Measurements from ENCODE around the gene SGTA. TPM values are rescaled to one million over a fixed set of nuclear protein-coding genes. Genes with fewer than 3 reads are reported as not detected.

Gene SGTA
- total and polyA plus RNA-seq, 2 of the 13 experiments (the other 11 are each of a cell fraction or from before 2014, with no cell fraction given), result 43.9 to 47.4 TPM

DNA sequence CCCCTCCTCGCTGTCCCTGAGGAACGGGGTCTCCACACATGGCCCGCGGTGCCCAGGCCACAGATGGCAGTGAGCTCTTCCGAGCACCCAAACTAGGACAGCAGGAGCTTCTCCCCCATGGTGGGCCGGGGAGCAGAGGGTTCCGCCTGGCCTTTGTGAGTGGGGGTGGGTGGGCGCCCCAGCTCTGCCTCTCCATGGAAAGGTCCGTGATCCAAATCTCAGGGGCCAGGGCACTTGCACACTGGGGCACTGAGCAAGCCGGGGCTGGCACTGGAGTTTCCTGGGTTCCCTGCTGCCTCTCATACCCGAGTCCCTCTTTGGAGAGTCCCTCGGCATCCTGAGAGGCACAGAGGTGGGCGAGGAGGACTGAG, 59.7 kb downstream of the SGTA start:
- no TSS peak for BruUV-seq (replicated peaks)
- ChIA-PET POLR2A (interaction anchor here (1.4 to 2.0 kb wide), 2 partner anchors 16 to 20 kb away, joined by 4 to 7 read pairs; no protein-coding TSS in a partner anchor), CTCF (ENCODE audit: low intra/inter-chr PET ratio, low total read pairs) (no interaction called here)
- peak overlapping the region in 1 of 3 experiments; percentile 29; a peak in 1 of 6 replicates for H3K4me3 ChIP-seq (replicated peaks in 1 of 3; ENCODE audit: insufficient read depth in 1 of 3, low read depth in 2 of 3, low read length in 3 of 3)
- H4K20me1 ChIP-seq (ENCODE audit: insufficient read depth, low read length), result no peaks in the 10 kb centered on the region
- H3K27ac ChIP-seq (ENCODE audit: extremely low read length, insufficient read depth, low read length), result no peak overlapping the region
- H3K27me3 ChIP-seq (ENCODE audit: control insufficient read depth in 1 of 2, insufficient read depth in 2 of 2, low read length in 2 of 2), result peaks cover 24 to 65% of the 10 kb centered on the region in 2 experiments
- DNase-seq (ENCODE audit: low spot score) (no peak), FAIRE-seq (no peak), ATAC-seq (peak; percentile 3; the same call in 2 of the 3 replicates)
- no peak overlapping the region for H2AFZ ChIP-seq (ENCODE audit: low read length)
- H3K36me3 ChIP-seq (replicated peaks in 1 of 2; ENCODE audit: control insufficient read depth in 1 of 2, insufficient read depth in 2 of 2, low read length in 2 of 2), result no peaks in the 10 kb centered on the region
- 32% methylated on average over 4 of the region's 13 CpGs for WGBS (ENCODE audit: low lambda C conversion rate)
- no peak overlapping the region for H3K9ac ChIP-seq (ENCODE audit: insufficient read depth, low read depth, low read length)
- no peaks in the 10 kb centered on the region for H3K79me2 ChIP-seq (ENCODE audit: insufficient read depth, low read length)
- peak overlapping the region; percentile 41; the same call in 1 of the 2 replicates for H3K4me2 ChIP-seq (ENCODE audit: low read depth, low read length)
- TF ChIP-seq ZNF230 (CRISPR knock-in tag; IDR thresholded peaks at IDR 0.05) (0 out of 2 replicates have a peak, but pooled peaks have one; percentile 29), SP2 (CRISPR knock-in tag; IDR thresholded peaks at IDR 0.05) (0 out of 2 replicates have a peak, but pooled peaks have one; percentile 13), KLF9 (CRISPR knock-in tag; IDR thresholded peaks at IDR 0.05; ENCODE audit: low read depth) (no peak)
- TF ChIP-seq, protein P1, sequence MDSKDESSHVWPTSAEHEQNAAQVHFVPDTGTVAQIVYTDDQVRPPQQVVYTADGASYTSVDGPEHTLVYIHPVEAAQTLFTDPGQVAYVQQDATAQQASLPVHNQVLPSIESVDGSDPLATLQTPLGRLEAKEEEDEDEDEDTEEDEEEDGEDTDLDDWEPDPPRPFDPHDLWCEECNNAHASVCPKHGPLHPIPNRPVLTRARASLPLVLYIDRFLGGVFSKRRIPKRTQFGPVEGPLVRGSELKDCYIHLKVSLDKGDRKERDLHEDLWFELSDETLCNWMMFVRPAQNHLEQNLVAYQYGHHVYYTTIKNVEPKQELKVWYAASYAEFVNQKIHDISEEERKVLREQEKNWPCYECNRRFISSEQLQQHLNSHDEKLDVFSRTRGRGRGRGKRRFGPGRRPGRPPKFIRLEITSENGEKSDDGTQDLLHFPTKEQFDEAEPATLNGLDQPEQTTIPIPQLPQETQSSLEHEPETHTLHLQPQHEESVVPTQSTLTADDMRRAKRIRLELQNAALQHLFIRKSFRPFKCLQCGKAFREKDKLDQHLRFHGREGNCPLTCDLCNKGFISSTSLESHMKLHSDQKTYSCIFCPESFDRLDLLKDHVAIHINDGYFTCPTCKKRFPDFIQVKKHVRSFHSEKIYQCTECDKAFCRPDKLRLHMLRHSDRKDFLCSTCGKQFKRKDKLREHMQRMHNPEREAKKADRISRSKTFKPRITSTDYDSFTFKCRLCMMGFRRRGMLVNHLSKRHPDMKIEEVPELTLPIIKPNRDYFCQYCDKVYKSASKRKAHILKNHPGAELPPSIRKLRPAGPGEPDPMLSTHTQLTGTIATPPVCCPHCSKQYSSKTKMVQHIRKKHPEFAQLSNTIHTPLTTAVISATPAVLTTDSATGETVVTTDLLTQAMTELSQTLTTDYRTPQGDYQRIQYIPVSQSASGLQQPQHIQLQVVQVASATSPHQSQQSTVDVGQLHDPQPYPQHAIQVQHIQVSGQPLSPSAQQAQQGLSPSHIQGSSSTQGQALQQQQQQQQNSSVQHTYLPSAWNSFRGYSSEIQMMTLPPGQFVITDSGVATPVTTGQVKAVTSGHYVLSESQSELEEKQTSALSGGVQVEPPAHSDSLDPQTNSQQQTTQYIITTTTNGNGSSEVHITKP (CRISPR knock-in tag; IDR thresholded peaks at IDR 0.05; ENCODE audit: low read depth), result no peak
- in situ Hi-C loops (cut with HindIII; ENCODE audit: extremely low pct_ligation_motif_present, low pct_unique_long_range_greater_than_20kb), result no loop called here
- H3K9me3 ChIP-seq (ENCODE audit: low read length), result no peaks in the 10 kb centered on the region
- intact Hi-C loops (cut with micrococcal nuclease; ENCODE audit: unreplicated experiment), result no loop called here
- H3K4me1 ChIP-seq (ENCODE audit: insufficient read depth, low read length), result peaks cover 42% of the 10 kb centered on the region

Measured in HepG2 (cell line).